Endodermal cell (in vitro differentiated cells): ENCODE data around the gene KIF16B. TPM values are rescaled to one million over a fixed set of nuclear protein-coding genes. Genes with fewer than 3 reads are reported as not detected.
"Not testable (repeated sequence)": the region's sequence is repeated elsewhere in the genome, so short reads cannot be mapped to it uniquely, and the experiment has no call there.

ENCODE experiments used
- DNase-seq: peaks from one replicate; pipeline ENCODE4 v3.0.0-alpha.2; 2017
- H3K27ac ChIP-seq: 2 replicates; pipeline ENCODE4 v1.5.1; 2013; ENCODE audit warnings: mild to moderate bottlenecking, low read depth, low read length, moderate library complexity
- H3K27me3 ChIP-seq: 2 replicates; pipeline ENCODE4 v1.6.1; 2013; ENCODE audit warnings: mild to moderate bottlenecking, low read length, moderate library complexity; ENCODE audit not compliant: insufficient read depth, control insufficient read depth, poor library complexity, severe bottlenecking
- H3K36me3 ChIP-seq: 2 replicates; pipeline ENCODE4 v1.7.0; 2013; ENCODE audit warnings: mild to moderate bottlenecking, low read length, moderate library complexity; ENCODE audit not compliant: control insufficient read depth, insufficient read depth
- H3K4me1 ChIP-seq: one replicate; pipeline ENCODE4 v1.7.0; 2013; ENCODE audit warnings: low read length; ENCODE audit not compliant: control insufficient read depth, insufficient read depth
- H3K4me3 ChIP-seq: 2 replicates; pipeline ENCODE4 v1.5.1; 2013; ENCODE audit warnings: mild to moderate bottlenecking, low read length, moderate library complexity
- H3K9ac ChIP-seq: 2 replicates; pipeline ENCODE4 v1.6.1; 2013; ENCODE audit warnings: mild to moderate bottlenecking, low read length, moderate library complexity; ENCODE audit not compliant: poor library complexity, severe bottlenecking; ENCODE audit errors: extremely low read depth
- H3K9me3 ChIP-seq: 2 replicates; pipeline ENCODE4 v1.6.1; 2013; ENCODE audit warnings: mild to moderate bottlenecking, low read length, moderate library complexity; ENCODE audit not compliant: control insufficient read depth
- H3K27ac Mint-ChIP-seq: 2 replicates; pipeline ENCODE4 v1.8.0; 2020; ENCODE audit warnings: mixed read lengths
- H3K27me3 Mint-ChIP-seq: 2 replicates; pipeline ENCODE4 v1.8.0; 2021; ENCODE audit warnings: mild to moderate bottlenecking, mixed read lengths; ENCODE audit not compliant: insufficient read depth
- H3K36me3 Mint-ChIP-seq: 2 replicates; pipeline ENCODE4 v1.8.0; 2020; ENCODE audit warnings: low read depth, mixed read lengths
- H3K4me1 Mint-ChIP-seq: 2 replicates; pipeline ENCODE4 v1.8.0; 2020; ENCODE audit warnings: mixed read lengths
- H3K4me3 Mint-ChIP-seq: 2 replicates; pipeline ENCODE4 v1.8.0; 2020; ENCODE audit warnings: mild to moderate bottlenecking, moderate library complexity, mixed read lengths
- H3K9me3 Mint-ChIP-seq: 2 replicates; pipeline ENCODE4 v1.8.0; 2020; ENCODE audit warnings: mild to moderate bottlenecking, mixed read lengths
- WGBS, 2 experiments: methylation state at CpG; one replicate each; pipeline versions ENCODE4 v1.1.5 to v1.1.7; 2013; ENCODE audit warnings: missing lambda C conversion rate in 2 of 2, mixed read lengths in 1 of 2; ENCODE audit not compliant: insufficient coverage in 1 of 2, insufficient read length in 1 of 2; 5-methylcytosine and 5-hydroxymethylcytosine counted together
- total RNA-seq, 2 donors: library from RNA; stranded (reverse); fragmentation: NEBNext Ultra II Directional in 1 of 2; extraction: Animal tissue kit (Norgen Biotek cat#: 25700) in 1 of 2; gene quantifications; 2 replicates in 1 of 2; 3 replicates in 1 of 2; pipeline ENCODE4 v1.2.1, GENCODE V29; 2021
- TF ChIP-seq, protein P1 (sequence below): fragments of 200-600 bp; sonication (generic); conservative IDR thresholded peaks from 2 replicates; pipeline ENCODE4 v1.5.0; 2021; ENCODE audit warnings: antibody characterized with exemption, mild to moderate bottlenecking

The KIF16B gene
- total RNA-seq, 2 donors from 2014 or later: 17.3 to 18.8 TPM

DNA sequence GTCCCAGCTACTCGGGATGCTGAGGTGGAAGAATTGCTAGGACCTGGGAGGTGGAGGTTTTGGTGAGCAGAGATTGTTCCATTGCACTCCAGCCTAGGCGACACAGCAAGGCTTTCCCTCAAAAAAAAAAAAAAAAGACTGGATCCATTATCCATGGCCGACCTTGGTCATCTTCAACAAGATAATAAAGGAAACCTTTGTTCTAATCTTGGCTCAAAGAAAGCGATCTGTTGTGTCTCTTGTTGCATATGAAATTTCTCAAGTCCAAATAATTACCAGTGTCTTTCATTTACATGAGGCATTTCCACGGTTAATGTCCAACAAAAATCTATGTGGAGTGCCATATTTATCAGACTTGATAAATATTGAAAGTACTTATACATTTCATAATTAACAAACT is 23.7 kb upstream of the KIF16B start:
- no peaks in the 10 kb centered on the region for H3K36me3 ChIP-seq
- no peaks in the 10 kb centered on the region for H3K4me1 ChIP-seq
- no peak overlapping the region for H3K27ac Mint-ChIP-seq
- DNase-seq: no peak
- H3K36me3 Mint-ChIP-seq: no peaks in the 10 kb centered on the region
- H3K9me3 ChIP-seq: no peaks in the 10 kb centered on the region
- H3K4me1 Mint-ChIP-seq: peaks cover 7% of the 10 kb centered on the region
- WGBS, 2 experiments: 93 to 94% methylated on average over 4 of the region's 5 CpGs
- no peaks in the 10 kb centered on the region for H3K9me3 Mint-ChIP-seq
- no peak overlapping the region for H3K27ac ChIP-seq
- TF ChIP-seq, protein P1, sequence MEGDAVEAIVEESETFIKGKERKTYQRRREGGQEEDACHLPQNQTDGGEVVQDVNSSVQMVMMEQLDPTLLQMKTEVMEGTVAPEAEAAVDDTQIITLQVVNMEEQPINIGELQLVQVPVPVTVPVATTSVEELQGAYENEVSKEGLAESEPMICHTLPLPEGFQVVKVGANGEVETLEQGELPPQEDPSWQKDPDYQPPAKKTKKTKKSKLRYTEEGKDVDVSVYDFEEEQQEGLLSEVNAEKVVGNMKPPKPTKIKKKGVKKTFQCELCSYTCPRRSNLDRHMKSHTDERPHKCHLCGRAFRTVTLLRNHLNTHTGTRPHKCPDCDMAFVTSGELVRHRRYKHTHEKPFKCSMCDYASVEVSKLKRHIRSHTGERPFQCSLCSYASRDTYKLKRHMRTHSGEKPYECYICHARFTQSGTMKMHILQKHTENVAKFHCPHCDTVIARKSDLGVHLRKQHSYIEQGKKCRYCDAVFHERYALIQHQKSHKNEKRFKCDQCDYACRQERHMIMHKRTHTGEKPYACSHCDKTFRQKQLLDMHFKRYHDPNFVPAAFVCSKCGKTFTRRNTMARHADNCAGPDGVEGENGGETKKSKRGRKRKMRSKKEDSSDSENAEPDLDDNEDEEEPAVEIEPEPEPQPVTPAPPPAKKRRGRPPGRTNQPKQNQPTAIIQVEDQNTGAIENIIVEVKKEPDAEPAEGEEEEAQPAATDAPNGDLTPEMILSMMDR: no peak
- H3K27me3 ChIP-seq: no peaks in the 10 kb centered on the region
- H3K4me3 ChIP-seq: no peak overlapping the region
- no peaks in the 10 kb centered on the region for H3K27me3 Mint-ChIP-seq
- H3K4me3 Mint-ChIP-seq: no peak overlapping the region
- no peak overlapping the region for H3K9ac ChIP-seq

DNA sequence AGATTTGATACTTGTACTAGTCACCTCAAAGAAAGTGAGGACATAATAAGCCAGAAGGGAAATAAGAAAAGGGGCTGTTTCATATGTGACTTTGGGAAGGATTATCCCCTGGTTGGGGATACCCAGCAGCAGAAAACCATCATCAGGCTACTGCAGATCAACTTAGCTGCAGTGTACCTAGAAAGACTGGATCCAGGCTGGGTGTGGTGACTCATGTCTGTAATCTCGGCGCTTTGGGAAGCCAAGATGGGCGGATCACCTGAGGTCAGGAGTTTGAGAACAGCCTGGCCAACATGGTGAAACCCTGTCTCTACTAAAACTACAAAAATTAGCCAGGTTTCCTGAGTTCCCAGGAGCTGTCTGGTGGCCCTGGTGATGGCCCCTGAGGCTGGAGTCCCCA is 23.2 kb upstream of the KIF16B start:
- H3K36me3 ChIP-seq, H3K4me3 ChIP-seq, DNase-seq, H3K4me1 ChIP-seq, H3K9ac ChIP-seq, H3K9me3 ChIP-seq, H3K36me3 Mint-ChIP-seq, H3K9me3 Mint-ChIP-seq, H3K27me3 ChIP-seq, H3K27ac ChIP-seq, H3K4me1 Mint-ChIP-seq, H3K4me3 Mint-ChIP-seq, H3K27me3 Mint-ChIP-seq, H3K27ac Mint-ChIP-seq: not testable (repeated sequence)
- 78 to 84% methylated on average over 3 of the region's 3 CpGs for WGBS, 2 experiments

DNA sequence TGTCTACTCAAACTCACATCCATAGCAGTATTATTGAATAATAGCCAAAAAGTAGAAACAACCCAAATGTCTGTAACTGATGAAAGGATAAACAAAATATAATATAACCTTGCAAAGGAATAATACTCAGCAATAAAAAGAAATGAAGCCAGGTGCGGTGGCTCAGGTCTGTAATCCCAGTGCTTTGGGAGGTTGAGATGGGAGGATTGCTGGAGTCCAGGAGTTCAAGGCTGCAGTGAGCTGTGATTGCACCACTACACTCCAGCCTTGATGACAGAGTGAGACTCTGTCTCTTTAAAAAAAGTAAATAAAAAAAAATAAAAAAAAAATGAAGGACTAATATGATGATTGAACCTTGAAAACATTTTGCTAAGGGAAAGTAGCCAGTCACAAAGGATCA is 22.1 kb upstream of the KIF16B start:
- H3K4me3 ChIP-seq: no peak overlapping the region
- H3K27ac Mint-ChIP-seq: no peak overlapping the region
- TF ChIP-seq, protein P1: no peak
- no peaks in the 10 kb centered on the region for H3K9me3 ChIP-seq
- no peaks in the 10 kb centered on the region for H3K27me3 Mint-ChIP-seq
- no peak for DNase-seq
- no peak overlapping the region for H3K4me3 Mint-ChIP-seq
- no peak overlapping the region for H3K27ac ChIP-seq
- WGBS, 2 experiments: 95 to 100% methylated on average over 1 of the region's 1 CpG
- no peaks in the 10 kb centered on the region for H3K9me3 Mint-ChIP-seq
- peaks cover 15% of the 10 kb centered on the region for H3K4me1 Mint-ChIP-seq
- no peaks in the 10 kb centered on the region for H3K27me3 ChIP-seq
- no peak overlapping the region for H3K9ac ChIP-seq
- no peaks in the 10 kb centered on the region for H3K4me1 ChIP-seq
- no peaks in the 10 kb centered on the region for H3K36me3 ChIP-seq
- no peaks in the 10 kb centered on the region for H3K36me3 Mint-ChIP-seq

DNA sequence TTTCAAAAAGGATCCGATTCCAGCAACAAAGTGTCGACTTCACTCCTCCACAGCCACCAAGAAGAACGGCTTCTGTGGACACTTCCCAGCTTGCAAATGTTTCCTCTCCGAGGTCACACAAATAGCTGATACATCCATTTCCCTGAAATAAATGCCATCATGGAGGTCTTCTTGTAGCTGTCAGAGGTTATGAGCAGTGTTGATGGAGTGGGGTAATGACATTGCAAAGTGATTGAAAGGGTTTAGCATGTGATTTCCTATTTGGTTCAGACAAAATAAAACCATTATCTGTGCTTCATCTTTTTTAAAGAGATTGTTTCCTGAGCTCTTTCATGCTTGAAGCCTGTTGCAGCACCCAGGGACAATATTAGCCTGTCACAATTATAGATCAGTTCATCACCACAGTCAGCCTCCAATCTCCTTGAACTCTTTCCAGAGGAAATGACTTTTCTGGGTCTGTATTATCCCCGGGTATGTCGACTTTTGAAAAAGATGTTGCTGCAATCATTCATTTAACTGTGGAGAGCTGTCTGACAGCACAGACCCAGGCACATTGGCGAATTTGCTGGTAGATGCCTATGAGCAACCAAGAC is 16.9 kb upstream of the KIF16B start:
- Mint-ChIP-seq H3K27me3 (no peaks in the 10 kb centered on the region), H3K4me3 (no peak overlapping the region), H3K9me3 (no peaks in the 10 kb centered on the region), H3K4me1 (peaks cover 17% of the 10 kb centered on the region), H3K36me3 (no peaks in the 10 kb centered on the region), H3K27ac (no peak overlapping the region)
- Histone ChIP-seq H3K9ac (no peak overlapping the region), H3K27ac (no peak overlapping the region), H3K4me3 (no peak overlapping the region), H3K9me3 (no peaks in the 10 kb centered on the region), H3K27me3 (no peaks in the 10 kb centered on the region), H3K4me1 (no peaks in the 10 kb centered on the region), H3K36me3 (no peaks in the 10 kb centered on the region)
- TF ChIP-seq, protein P1: no peak
- 92 to 93% methylated on average over 4 to 7 of the region's 7 CpGs for WGBS, 2 experiments
- no peak for DNase-seq
